Ovary (tissue), 3 donors: ENCODE data around the gene CACHD1.

ENCODE experiments used
- CTCF ChIP-seq, 3 donors: fragments of 450-650 bp in 2 of 3; fragments of 200-600 bp in 1 of 3; IDR thresholded peaks; one replicate each; pipeline versions ENCODE4 v1.5.1 to v1.8.0; 2016 to 2022; ENCODE audit warnings: antibody characterized with exemption in 3 of 3, mild to moderate bottlenecking in 1 of 3
- EP300 ChIP-seq: sonication (generic); formaldehyde crosslinking; IDR thresholded peaks from one replicate; pipeline ENCODE4 v1.6.1; 2017; ENCODE audit warnings: antibody characterized with exemption
- POLR2A ChIP-seq: fragments of 450-650 bp; IDR thresholded peaks from one replicate; pipeline ENCODE4 v1.6.1; 2017; ENCODE audit warnings: antibody characterized with exemption, mild to moderate bottlenecking, moderate library complexity
- donor health status: DM: no; HTN: no; CAD: no.

GRCh38 chr1:64581135-64581842, 111.4 kb downstream of the CACHD1 start:
- TF ChIP-seq CTCF (IDR thresholded peaks at IDR 0.05) (no peak), EP300 (no peak), POLR2A (no peak)
